GM18951 (cell line): ENCODE results near the gene SRSF12.
"Not testable (repeated sequence)": the region's sequence is repeated elsewhere in the genome, so short reads cannot be mapped to it uniquely, and the experiment has no call there.

Experiments used
- POLR2A ChIP-seq: IDR thresholded peaks from 4 replicates; pipeline ENCODE4 v1.6.1; 2011; ENCODE audit warnings: mild to moderate bottlenecking; ENCODE audit not compliant: insufficient read length, insufficient read depth; ENCODE audit errors: extremely low read depth
- in situ Hi-C: fragments of 300-500 bp; cut with MboI; formaldehyde crosslinking; loops from one replicate; pipeline ENCODE4 v1.12.0; 2022; ENCODE audit warnings: low sequenced_read_pairs, mixed read lengths, inconsistent platforms; ENCODE audit not compliant: unreplicated experiment

SRSF12 gene

DNA sequence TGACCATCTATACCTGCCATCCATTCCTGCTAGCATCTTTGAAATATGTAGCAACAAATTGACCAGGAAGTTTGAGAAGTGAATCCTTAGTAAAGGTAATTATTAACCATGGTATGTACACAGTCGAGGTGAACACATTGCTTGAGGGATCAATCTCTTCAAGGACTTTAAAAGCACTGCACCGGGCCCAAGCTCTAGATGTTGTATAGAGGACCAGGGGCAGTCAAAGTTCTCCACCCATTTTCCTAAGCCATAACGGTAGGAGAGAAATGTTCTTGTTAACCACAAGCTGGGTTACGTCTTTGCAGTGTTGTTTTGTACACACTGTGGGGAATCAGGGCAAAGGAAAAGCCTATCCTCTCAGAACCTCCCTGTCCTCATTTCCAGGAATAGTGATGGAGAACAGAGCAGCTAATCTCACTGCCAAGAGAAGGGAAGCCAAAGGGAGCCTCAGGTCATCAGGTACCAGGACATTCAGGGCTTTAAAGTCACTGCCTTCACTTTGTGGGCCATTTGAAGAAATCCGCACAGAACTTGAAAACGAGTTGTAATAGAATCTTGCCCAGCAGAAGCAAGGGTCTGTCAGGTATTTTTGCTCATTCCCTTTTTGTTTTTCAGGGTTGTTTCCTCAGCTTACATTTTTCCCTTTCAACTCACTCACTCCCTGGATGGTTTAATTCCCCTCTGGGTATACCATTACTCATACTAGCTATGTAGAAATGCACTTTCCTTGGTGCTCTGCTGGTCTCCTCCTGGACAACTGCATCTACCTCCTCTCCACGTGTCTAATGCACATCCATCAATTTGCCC, 22.7 kb upstream of the SRSF12 start:
- no peak for TF ChIP-seq POLR2A
- in situ Hi-C loops, result no loop called here

DNA sequence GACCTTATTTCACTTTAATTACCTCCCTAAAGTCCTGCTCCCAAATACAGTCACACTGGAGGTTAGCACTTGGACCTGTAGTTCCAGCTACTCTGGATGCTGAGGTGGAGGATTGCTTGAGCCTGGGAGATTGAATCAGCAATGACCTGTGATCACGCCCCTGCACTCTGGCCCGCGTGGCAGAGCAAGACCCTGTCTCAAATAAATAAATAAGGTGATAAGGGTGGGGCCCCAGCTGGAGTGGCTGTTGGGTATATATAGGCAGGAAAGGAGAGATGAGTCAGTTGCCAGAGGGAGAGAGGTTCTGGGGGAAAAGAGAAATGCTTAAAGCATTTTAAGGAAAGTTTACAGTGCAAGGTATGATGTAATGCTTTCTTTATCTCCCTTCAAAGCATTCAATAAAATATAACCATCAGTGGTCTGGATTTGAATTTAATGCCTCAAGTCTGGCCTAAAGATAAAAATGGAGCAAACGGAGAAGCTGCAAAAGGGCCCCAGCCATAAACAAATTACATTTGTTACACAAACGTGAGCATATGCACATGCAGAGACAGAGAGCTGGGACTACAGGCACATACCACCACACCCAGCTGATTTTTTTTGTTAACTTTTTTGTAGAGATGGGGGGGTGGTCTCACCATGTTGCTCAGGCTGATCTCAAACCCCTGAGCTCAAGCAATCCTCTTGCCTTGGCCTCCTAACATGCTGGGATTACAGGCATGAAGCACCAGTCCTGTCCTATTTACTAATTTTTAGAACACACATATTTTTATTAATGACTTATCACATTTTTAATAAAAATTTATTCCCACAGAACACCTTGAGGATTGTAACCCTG, 21.9 kb upstream of the SRSF12 start:
- no peak for TF ChIP-seq POLR2A
- in situ Hi-C loops, result no loop called here

DNA sequence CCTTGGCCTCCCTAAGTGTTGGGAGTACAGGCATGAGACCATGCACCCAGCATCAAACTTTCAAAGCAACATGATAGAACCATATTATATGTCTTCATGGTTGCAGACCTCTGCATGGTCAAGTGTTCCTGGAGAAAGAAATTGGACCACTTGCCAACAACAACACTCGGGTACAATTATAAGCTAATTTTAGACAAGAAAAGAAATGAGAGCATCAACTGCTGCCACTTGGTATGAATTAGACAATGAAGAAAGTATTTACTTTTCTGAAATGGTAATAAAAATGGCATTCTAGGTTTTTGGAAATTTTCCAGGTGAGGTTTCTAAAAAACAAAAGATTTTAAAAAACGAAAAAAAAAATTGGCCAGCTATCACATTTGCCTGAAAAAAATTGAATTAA, 20.3 kb upstream of the SRSF12 start:
- in situ Hi-C loops, result no loop called here
- no peak for TF ChIP-seq POLR2A

GRCh38 chr6:89134723-89135122, 16.9 kb upstream of the SRSF12 start:
- TF ChIP-seq POLR2A, result no peak
- in situ Hi-C loops, result no loop called here

- in situ Hi-C loops, result no loop called here
- no peak for TF ChIP-seq POLR2A
Measured at GRCh38 chr6:89133981-89134380, 16.1 kb upstream of the SRSF12 start.

DNA sequence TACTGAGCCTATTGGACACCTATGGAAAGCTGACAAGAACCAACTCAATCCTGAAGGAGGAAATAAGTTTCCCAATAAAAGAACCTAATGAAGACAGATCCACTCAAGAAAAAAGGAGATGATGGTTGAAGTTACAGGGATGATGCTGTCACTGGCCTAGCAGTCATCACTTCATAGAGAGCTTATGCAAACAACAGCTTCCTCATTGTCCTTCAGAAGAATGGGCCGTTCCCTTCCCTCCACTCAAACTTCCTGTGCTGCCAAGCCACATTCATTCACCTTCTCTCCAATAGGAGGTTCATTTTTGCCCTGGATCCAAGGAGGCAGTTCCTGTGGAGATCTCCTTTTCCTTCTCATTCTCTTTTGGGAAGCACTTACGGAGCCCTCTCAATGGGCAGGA, 14.2 kb upstream of the SRSF12 start:
- TF ChIP-seq POLR2A, result no peak
- in situ Hi-C loops, result no loop called here

DNA sequence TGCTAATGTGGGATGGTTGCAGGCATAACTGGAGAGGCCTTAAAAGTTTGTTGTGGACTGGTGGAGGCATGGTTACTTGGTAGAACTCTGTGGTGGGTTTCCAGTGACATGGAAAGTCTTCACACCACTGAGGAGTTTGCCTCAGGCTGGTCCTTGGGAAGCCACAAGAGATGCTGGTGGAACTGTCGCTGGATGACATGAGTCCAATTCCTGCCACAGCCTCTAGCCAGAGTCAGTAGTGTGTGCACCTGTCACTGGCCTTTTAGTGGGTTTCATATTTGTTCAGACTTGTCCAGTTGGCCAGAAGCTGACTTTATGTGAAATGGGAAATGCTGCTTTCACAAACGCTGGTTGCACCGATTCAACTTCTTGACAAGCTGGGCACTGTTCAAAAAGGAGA, 13.7 kb upstream of the SRSF12 start:
- TF ChIP-seq POLR2A, result no peak
- in situ Hi-C loops, result no loop called here

GRCh38 chr6:89128256-89128671, 10.4 kb upstream of the SRSF12 start:
- in situ Hi-C loops, result not testable (repeated sequence)

DNA sequence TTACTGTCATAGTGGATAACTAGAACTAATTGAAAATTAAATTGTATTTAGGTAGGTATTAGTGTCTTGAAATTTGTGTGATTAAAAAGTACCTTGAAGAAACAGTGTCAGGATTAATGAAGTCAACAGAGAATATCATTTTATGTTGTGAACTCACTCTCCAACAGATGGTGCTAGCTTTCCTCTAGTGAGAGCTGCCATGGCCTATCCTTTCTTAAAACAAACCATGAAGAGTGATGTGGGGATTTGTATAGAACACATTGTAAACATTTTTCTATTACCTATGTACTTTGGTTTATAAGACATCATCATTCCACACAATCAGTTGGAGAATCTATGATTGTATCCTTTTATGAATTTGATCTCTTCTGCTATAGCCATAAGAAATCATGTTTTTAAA, 4.8 kb upstream of the SRSF12 start:
- in situ Hi-C loops, result no loop called here
- TF ChIP-seq POLR2A, result no peak

GRCh38 chr6:89121934-89122333, 4.1 kb upstream of the SRSF12 start:
- in situ Hi-C loops, result no loop called here
- no peak for TF ChIP-seq POLR2A

- in situ Hi-C loops, result no loop called here
- no peak for TF ChIP-seq POLR2A
Measured at GRCh38 chr6:89120371-89120770, 2.5 kb upstream of the SRSF12 start.

- in situ Hi-C loops, result no loop called here
- no peak for TF ChIP-seq POLR2A
Measured at GRCh38 chr6:89118931-89119330, 1.1 kb upstream of the SRSF12 start.

DNA sequence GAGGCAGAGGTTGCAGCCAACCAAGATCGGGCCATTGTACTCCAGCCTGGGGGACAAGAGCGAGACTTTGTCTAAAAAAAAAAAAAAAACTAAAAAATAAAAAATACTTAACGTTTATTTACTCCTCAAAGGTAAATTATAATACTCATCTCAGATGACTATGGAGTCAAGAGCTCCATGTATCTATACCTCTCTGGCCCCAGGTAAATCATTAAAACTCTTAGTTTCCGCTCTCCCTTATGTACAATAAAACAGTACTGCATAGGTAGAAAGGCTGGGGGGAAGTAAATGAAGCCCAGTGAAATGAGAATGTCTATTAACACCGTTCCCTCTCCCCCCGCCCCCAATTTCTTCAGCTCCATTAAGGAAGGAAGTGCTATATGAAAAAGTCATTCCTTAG, 1.2 kb downstream of the SRSF12 start:
- TF ChIP-seq POLR2A, result no peak
- in situ Hi-C loops, result no loop called here

DNA sequence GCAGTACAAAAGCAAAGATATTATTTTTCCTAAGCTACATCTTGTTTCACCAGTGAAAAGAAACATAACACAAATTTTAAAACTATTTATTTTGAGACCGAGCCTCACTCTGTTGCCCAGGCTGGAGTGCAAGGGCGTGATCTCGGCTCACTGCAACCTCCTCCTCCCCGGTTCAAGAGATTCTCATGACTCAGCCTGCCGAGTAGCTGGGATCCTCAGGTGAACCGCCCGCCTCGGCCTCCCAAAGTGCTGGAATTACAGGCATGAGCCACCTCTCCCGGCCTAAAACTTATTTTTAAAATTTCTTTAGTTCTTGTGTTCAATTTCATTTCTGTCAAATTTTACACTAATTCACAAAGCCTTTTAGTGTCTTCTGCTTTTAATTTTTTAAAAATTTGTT, 5.9 kb downstream of the SRSF12 start:
- TF ChIP-seq POLR2A, result no peak
- in situ Hi-C loops, result no loop called here
